Posterior vena cava (tissue), 2 donors: ENCODE measurements around the gene ZC3H4. TPM values are rescaled to one million over a fixed set of nuclear protein-coding genes. Genes with fewer than 3 reads are reported as not detected.
A peak's percentile ranks its signal among the peaks of the same experiment; 100 is the strongest.
"Not testable (repeated sequence)": the region's sequence is repeated elsewhere in the genome, so short reads cannot be mapped to it uniquely, and the experiment has no call there.

ENCODE experiments used
- DNase-seq: peaks from one replicate; pipeline ENCODE4 v3.0.0-alpha.2; 2020; ENCODE audit warnings: low spot score
- intact Hi-C, 2 donors: fragments of 100-400 bp; cut with DNase I; formaldehyde crosslinking; loops; one replicate each; pipeline versions ENCODE4 v1.14.1 to v1.14.2; 2022 to 2023
- total RNA-seq, 2 donors: library from RNA; stranded (reverse); fragmentation: NEBNext Ultra II Directional; extraction: Animal tissue kit (Norgen Biotek cat#: 25700); gene quantifications; one replicate each; pipeline ENCODE4 v1.2.1, GENCODE V29; 2021
- donor health status: DM: yes; HTN: yes; CAD: no.
- donor health status: DM: yes; HTN: yes; CAD: no.

The ZC3H4 gene
- total RNA-seq, 2 donors from 2014 or later = 33.6 to 39.5 TPM

DNA sequence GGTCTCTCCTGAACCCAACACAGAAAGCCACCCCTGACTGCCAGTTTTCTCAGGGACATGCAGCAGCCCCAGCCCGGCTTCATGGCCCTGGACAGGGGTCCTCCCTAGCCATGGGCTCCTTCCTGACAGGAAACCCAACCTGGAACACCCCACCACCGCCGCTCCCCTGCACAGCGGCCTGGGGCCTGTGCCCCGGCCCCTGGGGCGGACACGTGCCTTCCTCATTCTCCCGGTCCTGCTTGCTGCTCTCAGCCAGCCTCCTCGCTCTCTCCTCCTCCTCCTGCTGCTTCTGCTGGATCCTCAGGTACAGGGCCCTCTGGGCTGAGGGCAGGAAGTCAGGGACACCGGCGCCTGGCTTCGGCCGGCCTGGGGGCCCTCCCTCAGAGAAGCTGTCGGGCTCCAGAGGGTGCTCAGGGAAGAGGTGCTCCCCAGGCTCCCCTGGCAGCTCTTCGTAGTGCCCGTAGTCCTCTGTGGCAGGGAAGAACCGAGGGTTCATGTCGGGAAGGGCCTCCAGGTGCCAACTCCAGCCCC is 44.6 kb downstream of the ZC3H4 start:
- intact Hi-C loops = no loop called here
- DNase-seq = no peak

DNA sequence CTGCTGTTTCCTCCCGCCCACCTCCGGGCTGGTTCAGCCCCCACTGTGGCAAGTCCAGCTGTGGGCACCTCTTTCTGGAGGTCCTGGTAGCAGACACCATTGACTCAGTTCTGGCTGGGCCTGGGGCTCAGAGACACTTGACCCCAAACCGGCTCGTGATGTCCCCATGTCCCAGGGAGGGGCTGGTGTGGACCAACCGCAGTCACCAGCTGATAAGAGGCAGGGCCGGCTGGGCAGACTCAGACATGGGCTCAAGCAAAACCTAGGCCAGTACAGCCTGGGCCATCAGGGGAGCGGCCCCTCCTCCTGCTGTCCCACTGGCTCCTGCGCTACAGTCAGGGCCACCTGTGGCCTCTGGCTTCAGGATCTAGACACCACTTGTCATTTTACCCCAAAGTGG is 45.3 kb downstream of the ZC3H4 start:
- intact Hi-C loops = no loop called here
- DNase-seq = no peak

DNA sequence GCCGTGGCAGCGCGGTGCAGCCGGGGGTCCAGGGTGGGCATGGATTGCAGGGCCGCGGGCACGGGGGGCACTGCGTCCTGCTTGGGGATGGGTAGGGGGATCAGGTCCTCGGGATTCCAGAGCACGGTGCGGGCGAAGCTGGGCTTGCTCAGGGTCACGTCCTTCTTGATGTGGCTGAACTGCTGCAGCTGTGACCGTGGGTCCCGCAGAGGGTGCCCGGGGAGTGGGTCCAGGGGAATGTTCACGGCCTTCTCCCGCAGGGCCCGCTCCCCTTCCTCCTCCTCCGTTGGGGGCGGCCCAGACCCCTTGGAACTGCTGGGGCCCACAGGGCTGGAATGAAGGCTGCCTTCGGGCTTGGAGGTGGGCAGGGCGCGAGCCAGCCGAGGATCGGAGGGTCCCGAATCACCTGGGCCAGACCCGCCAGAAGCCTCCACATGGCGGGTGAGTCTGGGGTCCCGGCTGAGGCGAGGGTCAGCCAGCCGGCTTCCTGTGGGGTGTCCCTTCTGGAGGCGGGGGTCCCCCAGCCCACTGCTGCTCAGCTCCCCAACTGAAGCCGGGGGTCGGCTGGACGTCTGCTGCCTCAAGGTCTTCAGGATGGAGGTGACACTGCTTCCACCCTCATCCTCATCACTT is 46.2 kb downstream of the ZC3H4 start:
- intact Hi-C loops = no loop called here
- no peak for DNase-seq

DNA sequence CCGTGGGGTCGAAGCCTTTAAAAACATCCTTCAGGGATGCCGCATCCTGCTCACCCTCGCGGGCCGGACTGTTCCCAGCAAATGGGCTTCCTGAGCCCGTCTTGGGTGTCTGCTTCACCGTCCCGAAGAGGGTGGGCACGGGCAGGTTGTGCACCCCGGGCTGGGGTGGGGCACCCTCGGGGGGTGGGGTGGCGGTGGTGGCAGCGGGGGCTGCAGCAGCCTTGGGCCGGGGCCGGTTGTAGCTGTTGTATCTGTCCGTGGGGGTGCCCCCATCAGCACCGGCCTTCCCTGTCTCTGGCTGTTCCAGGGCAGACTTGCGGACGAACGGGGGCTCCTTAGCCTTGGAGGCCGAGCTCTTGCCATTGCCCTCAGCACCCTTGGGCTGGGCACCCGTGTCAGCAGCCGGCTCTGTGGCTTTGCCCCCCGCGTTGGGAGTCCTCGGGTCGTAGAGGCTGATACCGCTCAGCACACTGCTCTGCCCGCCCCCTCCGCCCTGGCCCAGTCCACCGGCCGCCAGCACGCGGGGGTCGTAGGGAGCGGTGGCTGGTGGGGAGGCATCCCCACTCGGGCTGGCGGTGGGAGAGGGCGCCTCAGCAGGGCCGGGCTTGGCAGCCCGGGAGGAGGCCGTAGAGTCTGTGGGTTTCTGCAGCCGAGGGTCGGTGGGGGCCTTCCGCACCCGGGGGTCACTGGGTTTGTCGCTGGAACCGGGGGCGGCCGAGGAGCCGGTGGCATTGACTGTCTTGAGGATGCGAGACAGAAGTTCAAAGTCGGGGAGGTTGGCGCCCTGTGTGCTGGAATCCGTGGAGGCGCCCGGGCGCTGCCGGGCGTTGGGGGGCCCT is 47.0 kb downstream of the ZC3H4 start:
- DNase-seq = no peak
- intact Hi-C loops = no loop called here

DNA sequence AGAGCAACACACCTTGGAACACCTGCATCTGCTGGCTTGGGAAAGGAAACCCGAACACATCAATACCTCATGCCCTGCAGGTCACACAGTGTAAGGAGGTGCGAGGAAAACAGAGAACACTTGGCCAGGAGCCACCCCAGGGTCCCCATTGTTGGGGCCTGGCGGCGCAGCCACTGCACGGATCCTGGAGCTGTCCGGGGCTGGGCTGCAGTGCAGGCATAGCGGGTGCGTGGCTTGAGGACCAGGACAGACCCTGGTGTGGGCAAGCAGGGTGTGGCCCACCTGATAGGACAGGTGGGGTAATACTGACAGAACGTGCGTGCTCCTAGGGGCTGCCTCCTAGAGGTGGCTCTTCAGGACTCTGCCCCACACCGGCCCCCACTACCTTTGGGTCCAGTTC is 48.3 kb downstream of the ZC3H4 start:
- intact Hi-C loops = no loop called here
- DNase-seq = no peak

DNA sequence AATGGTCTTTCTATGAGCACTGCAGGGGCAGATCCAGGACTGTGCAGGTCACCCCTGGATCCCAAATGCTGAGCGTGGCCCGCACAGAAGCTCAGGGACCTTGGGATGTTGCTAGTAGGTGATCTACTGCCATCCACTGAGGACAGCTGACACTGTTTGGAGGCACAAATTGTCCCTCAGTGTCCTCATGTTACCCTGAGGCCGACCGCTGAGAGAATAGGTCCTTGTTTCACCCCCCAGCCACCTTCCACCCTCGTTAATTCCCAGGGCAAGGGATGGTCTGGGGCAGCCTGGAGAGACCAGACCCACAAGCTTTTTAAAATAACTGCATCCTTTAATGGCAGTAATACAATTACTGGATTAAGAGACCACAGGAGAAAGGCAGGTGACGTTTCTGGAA is 49.7 kb downstream of the ZC3H4 start:
- DNase-seq = no peak
- intact Hi-C loops = no loop called here

DNA sequence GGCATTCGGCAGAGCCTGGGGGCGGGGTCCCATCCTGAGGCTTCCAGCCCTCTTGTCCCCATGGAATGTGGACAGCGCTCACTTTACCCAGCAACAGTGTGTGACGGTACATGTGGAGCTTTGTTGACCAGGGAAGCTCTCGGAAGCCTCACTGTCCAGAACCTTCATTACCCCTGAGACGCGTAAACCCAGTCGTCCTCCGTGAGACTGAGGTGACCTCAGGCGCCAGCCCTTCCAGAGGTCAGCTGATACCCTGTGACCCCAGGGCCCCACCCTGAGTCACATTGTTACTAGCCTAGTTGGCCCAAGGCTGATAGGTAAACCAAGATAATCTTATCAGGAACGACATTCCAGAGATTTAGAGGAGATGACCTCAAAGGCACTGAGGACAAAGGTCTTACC is 55.0 kb downstream of the ZC3H4 start:
- DNase-seq = no peak
- intact Hi-C loops = no loop called here

DNA sequence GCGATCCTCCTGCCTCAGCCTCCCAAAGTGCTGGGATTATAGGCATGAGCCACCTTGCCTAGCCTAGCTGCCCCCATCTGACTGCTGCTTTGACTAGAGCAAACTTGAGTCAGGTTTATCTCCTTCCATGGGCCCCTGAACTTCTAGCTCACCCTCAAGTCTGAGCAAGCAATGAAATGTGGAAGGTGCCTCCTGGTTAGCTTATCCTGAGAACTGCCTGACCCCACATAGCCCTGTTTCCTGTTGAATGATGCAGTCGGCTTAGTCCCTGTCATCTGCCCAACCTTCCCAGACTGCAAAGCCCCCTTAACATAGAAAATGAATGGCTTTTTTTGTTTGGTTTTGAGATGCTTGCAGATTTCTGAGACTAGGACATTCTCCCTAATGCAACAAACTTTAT is 56.2 kb downstream of the ZC3H4 start:
- intact Hi-C loops = no loop called here
- DNase-seq = no peak

DNA sequence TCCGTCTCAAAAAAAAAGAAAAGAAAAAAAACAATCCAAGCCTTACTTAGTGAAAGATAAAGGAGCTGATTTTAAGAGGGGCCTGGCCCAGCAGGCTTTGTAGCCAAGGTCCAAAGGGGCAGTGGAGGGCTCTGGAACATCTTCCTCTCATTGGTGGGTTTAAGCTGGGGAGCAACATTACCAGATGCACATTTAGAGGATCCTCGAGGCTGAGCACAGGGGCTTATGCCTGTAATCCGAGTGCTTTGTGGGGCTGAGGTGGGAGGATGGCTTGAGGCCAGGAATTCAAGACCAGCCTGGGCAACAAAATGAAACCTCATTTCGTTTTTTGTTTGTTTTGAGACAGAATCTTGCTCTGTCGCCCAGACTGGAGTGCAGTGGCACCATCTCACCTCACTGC is 57.2 kb downstream of the ZC3H4 start:
- intact Hi-C loops = no loop called here
- DNase-seq = no peak

DNA sequence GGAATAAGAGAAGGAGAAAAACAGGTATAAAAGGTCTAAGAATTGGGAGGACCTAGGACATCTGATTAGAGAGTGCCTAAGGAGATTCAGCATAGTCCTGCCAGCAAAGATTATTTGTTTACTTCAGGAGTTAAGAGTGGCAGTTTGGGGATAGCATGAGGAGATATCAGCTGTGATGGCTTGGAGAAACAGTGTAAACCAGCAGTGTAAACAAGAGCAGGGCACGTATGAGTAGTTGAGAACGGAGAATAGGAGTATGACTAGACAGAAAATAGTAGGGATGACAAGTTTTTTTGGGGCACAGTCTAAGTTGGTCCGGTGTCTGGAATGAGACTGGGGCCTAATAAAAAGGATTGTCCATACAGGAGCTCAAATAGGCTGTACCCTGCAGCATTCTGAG is 63.0 kb downstream of the ZC3H4 start:
- DNase-seq = not testable (repeated sequence)
- intact Hi-C loops = loop anchor here in 1 of 2 donors (5.0 kb wide), 1 partner anchor 352 kb away; no protein-coding TSS in a partner anchor

DNA sequence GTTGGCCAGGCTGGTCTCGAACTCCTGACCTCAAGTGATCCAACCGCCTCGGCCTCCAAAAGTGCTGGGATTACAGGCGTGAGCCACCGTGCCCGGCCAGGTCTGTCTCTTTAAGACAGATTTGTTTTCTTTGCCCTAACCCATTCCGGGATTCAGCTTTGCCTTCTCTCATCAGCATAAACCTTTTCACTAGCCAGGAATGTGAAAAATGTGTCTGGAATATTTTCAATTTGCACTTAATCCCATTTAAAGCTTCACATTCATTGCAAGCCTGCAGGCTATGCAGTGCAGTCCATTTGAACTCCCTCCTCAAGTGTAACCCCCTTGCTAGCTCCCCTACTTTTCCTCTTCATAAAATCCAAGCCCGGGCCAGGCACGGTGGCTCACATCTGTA is 64.3 kb downstream of the ZC3H4 start:
- intact Hi-C loops = no loop called here
- DNase-seq = no peak

DNA sequence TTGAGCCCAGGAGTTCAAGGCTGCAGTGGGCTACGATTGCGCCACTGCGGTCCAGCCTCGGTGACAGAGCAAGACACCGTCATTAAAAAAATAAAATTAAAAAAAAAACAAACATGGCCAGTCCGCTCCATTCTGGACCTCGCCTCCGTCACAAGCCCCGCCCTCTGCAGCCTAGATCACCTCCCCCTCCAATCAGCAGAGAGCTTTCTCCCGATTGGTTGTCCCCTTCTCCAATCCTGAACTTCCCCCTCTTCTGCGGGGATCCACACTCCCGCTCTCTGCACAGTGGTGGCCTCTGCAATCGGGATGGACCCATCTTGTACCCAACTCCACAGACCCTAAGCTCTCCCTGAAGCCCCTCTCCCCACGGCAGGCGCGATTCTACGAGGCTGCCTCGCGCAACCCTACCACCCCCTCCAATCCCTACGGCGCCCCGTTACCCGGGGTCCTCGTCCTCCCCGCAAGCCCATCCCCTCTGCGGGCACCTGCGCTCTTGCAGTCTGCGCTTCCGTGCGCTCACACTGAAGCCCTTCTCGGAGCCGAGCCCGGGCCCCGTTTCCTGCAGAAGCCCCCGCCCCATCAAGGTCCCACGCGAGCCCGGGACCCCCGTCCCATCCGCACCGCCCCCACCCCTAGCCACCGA is 65.7 kb downstream of the ZC3H4 start:
- intact Hi-C loops = no loop called here
- peak; percentile 92 for DNase-seq

DNA sequence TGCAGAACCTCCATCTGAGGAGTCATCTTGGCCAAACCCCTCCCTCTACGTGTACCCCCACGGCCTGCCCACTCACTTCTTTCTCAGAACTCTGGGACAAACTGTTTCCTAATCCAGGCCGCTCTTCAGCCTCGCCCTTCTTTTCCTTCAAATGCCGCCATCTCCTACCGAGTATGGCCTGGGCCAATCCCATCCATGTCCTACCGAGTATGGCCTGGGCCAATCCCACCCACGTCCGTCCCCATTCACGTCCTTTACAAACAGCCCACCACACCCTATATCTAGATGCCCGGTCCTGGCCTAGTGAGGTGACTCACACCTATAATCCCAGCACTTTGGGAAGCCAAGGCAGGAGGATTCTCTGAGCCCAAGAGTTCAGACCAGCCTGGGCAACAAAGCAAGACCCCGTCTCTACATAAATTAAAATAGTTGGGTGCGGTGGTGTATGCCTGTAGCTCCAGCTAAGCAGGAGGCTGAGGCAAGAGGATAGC is 66.3 kb downstream of the ZC3H4 start:
- no peak for DNase-seq
- intact Hi-C loops = no loop called here

DNA sequence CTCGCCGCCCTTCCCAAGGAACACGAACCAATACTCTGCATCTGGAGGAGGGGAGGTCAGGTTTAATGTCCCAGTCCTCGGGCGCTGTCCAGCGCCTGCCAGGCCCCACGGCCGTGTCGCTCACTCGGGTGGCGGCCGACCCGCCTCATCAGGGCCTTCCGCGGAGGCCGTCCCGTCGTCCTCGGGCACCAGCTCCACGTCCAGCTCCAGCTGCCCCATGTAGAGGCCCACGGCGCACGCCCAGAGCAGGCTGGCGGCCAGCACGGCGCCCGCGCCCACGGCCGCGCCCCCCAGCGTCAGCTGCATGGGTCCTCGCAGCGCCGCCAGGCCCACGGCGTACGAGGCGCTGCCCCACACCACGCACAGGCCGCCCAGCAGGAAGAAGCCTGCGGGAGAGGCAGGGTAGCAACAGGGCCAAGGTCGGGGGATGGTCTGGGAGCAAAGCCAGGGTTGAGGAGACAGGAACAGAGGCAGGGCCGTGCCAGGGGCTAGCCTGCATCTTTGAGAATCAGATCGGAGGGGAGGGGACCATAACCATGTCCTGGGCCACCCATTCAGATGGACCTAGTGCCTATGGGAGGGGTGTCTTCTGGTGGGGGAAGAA is 67.6 kb downstream of the ZC3H4 start:
- intact Hi-C loops = no loop called here
- no peak for DNase-seq

DNA sequence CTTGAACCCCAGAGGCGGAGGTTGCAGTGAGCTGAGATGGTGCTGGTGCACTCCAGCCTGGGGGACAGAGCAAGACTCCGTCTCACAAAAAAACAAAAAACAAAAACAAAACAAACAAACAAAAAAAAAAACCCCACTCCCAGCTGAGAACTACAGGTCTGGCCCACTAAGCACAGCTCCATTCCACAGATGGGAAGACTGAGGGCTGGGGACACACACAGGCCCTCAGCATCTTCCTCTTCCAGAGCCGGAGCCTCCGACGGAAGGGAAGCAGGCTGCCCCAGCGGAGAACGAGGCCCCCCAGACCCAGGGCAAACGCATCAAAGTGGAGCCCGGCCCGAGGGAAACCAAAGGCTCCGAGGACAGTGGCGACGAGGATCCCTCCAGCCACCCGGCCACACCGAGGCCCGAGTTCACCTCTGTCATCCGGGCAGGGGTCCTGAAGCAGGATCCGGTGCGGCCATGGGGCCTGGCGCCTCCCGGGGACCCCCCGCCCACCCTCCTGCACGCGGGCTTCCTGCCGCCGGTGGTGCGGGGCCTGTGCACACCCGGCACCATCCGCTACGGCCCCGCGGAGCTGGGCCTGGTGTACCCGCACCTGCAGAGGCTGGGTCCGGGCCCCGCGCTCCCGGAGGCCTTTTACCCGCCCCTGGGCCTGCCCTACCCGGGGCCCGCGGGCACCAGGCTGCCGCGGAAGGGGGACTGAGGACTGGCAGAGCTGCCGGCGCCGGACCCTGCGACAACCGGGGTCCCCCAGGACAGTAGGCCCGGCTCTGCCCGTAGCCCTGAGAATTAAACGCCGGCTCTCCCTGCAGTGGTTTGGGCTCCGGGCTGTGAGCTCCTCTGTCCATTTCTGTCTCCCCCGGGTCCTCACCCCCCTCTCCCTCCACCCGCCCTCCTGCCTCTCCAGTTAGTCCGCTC is 68.4 kb downstream of the ZC3H4 start:
- no peak for DNase-seq
- intact Hi-C loops = no loop called here

DNA sequence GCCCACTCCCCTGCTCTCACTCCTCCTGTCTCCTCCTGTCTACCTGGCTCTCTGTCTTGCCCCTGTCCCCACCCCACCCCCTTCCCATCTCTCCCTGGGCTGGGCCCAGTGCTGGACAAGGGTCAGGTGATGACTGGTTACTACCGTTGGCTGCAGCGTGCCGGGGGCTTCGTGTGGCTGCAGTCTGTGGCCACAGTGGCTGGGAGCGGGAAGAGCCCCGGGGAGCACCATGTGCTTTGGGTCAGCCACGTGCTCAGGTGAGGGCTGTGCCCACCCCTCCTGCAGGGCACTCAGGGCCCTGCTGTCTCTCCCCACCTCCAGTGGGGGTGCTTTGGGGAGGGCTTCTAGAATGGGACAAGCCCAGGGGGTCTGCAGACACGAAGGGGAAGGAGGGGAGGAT is 72.7 kb downstream of the ZC3H4 start:
- intact Hi-C loops = no loop called here
- DNase-seq = no peak

DNA sequence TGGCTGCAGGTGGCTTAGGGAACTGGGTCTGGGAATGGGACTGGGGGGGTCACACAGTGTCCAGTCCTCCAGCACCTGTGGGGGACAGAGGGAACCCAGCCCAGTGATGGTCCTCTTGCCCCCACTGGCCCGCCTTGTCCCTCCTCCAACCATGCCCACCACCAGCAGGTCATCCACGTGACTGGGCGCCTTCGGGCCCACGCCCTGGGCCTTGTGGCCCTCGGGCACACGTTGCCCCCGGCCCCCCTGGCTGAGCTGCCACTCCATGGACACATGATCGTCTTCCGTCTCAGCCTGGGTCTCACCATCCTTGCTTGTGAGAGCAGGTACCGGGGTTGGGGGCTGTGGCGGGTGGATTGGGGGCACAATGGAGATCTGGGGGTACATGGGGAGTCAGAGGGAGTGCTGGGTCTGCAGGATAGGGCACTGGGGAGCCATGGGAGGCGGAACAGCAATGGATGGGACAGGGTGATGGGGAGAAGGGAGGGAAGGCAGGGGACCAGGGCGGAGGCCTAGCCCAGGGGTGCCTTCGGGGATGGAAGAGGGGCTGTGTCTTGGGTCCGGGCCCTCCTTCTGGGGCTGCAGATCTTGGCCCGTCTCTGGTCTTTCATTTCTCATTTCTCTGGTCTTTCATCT is 74.2 kb downstream of the ZC3H4 start:
- intact Hi-C loops = loop anchor here in 1 of 2 donors (10.0 kb wide), 1 partner anchor 85 kb away; no protein-coding TSS in a partner anchor
- no peak for DNase-seq

DNA sequence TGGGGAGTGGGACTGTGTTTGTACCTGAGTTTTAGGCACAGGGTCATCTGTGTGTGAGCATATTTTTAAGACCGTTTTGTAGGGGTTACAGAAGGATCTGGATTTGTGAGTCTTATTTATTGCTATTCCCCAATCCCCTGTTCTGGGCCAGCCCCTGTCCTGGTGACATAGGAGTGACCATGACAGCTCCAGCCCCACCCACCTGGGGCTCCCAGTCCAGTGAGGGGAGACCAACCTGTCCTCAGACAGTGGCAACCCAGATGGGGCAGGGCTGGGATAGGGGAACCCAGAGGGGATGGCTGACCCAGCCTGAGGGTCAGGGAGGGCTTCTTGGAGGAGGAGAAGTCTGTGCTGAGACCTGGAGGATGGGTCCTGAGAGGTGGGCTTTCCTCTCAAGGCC is 75.8 kb downstream of the ZC3H4 start:
- intact Hi-C loops = loop anchor here in 1 of 2 donors (10.0 kb wide), 1 partner anchor 87 kb away; no protein-coding TSS in a partner anchor
- no peak for DNase-seq
